Lung microvascular endothelial cell (primary cell): ENCODE results near the gene ABCB8. TPM values are rescaled to one million over a fixed set of nuclear protein-coding genes. Genes with fewer than 3 reads are reported as not detected.
A peak's percentile ranks its signal among the peaks of the same experiment; 100 is the strongest.

Experiments
- DNase-seq, 2 donors: peaks; one replicate each; pipeline versions ENCODE4 v3.0.0 to v3.0.0-alpha.2; 2010; ENCODE audit warnings: low read depth in 2 of 2
- total RNA-seq: library from RNA; depleted of rRNA; stranded (reverse); fragments of >200 nt; gene quantifications from 2 replicates; pipeline ENCODE4 v1.2.1, GENCODE V29; 2014

The ABCB8 gene
- total RNA-seq, 1 donor from 2014 or later = 10.3 TPM

DNA sequence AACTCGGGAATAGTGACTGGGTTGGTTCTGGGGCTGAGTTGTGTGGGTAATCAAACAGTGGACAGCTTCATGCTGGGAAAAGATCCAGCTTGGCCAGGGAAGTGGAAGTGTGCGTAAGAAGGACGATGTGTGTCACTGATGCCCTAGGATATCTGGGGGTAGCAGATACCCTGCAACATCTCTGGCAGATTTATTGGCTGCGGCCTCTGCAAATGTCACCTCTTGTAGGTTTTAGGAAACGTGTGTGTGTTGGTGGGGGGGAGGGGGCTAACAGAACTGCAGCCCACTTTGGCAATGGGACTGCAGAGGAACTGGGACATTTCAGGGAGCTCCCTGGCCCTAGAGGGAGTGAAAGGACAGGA lies 57.1 kb downstream of the ABCB8 start:
- peak; percentile 41 to 90 for DNase-seq

DNA sequence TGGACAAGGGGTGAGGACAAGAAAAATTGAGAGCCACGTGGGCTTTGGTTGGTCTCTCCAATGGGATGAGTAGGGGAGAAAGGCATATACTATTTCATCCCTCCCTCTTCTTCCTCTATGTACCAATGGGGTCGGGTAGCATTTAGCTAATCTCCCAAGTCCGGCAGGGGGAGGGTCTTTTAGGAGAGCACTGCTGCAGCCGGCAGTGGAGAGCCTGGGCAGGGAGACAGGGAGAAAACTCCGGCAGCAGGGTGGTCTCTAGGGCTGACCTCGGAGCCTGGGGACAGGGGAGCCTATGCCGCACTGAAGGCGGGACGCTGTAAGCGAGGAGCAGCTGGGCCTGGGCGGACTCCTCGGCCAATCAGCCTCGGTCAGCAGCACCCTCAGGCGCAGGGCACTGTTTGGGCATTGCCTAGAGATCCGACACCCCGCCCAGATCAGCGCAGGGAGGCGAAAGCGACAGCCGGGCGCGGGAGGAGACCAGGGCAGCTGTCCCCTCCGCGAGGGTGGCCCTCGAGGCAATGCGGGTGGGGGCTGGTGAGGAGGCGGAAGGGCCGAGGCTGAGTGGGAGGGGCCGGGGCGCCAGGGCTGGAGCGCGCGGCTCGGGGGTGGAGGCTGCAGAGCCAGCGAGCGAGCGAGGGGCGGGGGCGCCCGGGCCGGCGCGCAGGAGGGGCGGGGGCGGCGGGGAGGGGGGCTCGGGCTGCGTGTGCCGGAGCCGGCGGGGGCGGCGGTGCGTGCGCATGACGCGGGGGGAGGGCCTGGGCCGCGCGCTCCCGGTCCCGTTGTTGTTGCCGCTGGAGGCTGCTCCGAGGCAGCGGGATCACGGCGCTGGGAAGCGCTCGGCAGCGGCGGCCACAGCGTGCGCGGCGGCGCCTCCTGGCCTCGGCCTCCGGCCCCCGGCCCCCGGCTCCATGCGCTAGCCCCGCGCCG lies 57.7 kb downstream of the ABCB8 start, which contains the start of gene AGAP3:
AGAP3 (plus strand) TSS at position 785 of the 930 bp plus-strand sequence. CDS start 267 bp downstream, outside the sequence.
- peak; percentile 80 to 91 for DNase-seq

DNA sequence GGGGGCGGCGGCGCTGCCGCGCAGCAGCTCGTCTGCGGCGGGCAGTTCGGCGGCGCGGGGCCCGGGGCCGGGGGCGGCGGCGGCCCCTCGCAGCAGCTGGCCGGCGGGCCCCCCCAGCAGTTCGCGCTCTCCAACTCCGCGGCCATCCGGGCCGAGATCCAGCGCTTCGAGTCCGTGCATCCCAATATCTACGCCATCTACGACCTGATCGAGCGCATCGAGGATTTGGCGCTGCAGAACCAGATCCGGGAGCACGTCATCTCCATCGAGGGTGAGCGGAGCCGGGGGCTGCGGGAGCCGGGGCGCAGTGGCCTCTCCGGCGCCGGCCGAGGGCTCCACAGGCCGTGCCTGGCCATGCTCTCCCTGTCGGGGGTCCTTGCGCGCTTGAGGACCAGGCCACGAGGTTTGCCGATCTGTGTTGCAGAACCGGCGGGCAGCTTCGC lies 58.6 kb downstream of the ABCB8 start:
- peak; percentile 50 to 53 for DNase-seq

DNA sequence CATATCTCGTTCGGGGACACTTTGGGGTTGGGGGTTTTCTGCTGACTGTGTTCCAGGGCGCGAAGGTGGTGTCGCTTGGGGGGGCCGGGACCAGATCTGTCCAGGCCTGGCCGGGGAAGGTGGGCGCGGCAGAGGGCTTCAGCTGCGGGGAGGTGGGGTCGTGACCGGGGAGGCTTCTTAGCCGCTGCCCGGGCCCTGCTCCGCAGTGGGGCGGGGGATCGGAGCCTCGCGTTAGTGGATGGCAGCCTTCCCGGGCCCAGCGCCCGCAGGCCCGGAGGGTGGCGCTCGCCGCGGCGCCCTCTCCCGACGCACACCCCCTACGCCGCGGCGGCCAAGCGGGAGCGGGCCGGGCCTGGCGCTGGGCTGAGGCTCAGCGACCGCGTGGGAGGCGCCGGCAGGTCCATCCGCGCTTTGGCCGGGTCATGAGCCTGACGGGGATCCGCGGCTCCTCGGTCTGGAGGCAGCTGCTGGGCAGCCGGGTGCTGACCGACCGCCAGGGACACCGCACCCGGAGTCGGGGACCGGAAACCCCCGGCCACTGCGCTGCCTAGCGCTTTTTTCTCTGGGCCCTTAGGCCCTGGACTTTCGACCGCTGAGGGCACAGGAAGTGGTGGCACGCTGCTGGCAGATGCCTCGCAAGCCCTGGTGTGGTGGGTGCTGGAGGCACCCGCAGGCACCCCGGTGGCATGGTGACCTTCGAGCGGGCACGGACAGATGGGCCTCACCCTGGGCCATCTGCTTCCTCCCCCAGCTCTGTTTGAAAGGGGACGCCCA lies 59.2 kb downstream of the ABCB8 start:
- peak; percentile 63 to 67 for DNase-seq

DNA sequence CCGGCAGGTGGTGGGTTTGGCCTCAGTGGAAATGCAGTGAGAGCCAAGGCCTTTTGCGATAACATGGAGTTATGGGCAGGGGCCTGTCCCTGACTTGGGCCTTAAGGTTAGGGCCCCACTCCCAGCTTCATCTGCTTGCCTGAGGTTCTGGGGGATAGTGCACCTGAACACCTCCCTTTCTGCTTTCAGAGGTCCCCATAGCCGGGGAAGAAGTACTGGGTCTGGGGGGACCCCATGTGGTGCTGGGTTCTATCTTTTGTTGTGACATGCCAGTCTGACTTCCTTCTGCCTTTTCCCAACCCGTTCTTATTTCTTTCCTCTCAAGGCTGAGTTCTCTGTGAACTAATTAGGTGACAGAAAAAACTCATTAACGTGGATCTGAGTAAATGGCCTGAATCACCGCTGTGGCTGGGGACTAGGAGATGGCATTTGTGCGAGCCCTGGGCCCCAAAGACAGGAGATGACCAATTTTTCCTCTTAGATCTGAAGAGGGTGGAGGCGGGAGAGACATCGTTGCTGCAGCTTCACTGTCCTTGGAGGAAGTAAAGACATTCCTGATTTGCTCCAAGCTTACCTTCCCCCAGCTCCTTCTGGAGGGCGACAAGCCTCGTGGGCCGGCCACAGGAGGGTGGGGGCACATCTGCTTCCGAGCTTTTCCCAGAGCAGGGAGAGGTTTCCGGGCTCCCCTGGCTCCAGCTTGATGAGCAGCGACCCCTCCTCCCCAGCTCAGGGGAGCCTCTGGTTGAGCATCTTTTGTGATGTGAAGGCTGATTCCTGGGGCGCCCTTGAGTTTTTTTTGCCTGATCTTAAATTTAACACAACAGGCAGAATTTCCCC lies 60.0 kb downstream of the ABCB8 start:
- peak; percentile 42 to 56 for DNase-seq

DNA sequence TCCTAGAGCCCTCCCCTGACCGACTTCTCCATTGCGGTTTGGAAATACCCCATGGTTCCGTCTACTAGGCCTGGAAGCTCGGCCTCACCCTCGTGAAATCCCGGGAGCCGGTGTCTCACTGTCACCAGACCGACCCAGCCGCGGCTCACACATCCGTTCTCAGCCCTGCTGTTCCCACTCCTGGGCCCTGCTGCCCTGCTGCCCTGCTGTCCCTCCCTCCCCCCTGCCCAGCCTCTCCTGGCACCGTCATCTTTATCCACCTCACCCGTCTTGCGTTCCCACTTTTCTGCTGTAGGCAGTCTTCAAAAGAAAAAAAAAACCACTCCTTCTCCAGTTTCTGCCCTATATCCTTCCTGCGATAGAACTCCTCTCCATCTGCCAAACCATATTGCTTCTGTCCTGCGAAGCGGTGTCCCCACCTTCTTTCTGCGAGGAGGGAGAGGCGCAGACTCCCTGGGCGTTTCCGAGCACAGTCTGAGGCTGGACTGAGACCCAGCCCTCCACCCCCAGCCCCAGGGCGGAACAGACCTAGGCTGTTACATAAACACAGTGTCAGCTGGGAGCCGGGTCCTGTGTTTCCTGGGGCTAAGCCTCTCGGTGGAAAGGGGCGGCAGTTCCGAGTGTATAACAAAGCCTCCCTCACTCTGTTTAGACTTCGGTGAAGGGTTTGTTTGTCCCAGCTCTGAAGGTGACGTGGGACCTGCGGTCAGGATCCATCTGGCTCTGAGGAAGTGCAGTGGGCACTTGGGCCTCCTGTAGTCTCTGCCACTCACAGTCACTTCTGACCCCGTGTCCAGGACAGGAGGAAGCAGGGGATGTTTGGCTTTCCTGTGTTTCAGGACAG lies 60.8 kb downstream of the ABCB8 start:
- DNase-seq = peak; percentile 92 to 94

DNA sequence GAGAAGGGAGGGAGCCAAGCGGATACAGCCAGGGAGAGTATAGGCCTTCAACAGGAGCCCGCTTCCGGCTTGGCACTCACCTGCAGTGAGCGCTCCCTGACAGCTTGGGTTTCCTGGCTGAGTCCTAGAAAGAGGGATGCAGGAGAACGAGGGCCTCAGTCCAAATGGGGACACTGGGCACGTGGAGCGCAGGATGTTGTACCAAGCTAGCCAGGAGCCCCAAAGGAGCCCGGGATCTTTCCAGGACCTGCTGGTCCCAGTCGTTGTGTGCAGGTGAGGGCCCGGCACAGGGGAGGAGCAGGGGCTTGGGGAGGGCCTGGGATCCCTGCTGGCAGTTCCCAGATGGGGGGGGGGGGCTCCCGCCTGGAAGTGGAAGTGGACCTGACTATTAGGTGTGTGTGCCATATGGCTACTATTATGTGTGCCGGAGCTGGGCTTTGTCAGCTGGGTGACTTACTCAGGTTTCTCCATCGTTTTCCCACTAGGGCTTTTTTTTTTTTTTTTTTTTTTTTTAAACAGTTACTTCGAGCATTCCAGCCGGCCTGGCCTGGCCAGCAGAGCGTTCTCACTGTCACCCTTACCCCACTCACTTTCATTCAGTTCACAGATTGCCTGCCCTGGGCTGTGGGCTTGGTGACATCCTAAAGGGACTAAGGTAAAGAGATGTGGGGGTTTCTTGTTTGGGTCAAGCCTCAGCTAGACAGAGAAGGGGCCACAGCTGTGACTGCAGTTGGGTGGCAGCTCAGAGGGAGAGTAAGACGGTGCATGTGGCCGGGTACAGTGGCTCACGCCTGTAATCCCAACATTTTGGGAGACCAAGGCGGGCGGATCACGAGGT lies 61.9 kb downstream of the ABCB8 start:
- peak; percentile 35 to 60 for DNase-seq

DNA sequence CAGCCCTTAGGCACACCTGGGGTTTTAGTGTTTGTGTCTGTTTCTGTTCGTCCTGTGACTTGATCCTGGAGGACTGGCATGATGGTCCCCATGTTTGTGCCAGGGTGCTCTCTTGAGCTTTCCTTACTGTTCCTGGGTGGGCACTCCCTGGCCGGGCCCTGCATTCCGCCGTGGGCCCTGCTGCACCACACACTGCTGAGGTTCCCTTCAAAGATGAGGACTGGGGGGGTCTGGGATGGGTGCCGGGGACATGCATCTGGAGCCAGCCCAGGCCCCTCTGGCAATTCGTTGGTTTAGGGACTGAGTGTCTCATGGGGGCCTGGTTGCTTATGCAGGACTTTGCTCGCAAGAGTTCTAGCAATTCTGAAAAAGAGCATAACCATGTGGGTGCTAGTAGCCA lies 62.8 kb downstream of the ABCB8 start:
- no peak for DNase-seq

DNA sequence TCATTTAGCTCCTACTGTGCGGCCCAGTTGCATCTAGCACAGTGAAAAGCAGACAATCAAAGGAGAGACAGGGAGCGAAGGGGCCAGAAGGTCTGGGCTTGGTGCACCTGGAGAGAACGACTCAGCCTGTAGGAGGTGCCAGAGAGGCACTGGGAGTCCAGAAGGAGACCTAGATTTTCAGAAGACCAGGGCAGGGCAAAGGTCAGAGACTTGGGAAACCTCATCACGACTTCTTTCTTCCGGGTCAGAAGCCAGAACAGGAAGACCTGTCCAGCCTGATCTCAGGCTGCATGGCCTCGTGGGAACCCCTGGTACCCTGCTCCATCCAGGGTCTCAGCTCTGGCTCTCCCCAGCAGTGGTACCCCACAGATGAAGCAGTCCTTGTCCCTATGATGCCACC lies 63.2 kb downstream of the ABCB8 start:
- peak in 1 of 2 donors; percentile 42 for DNase-seq

DNA sequence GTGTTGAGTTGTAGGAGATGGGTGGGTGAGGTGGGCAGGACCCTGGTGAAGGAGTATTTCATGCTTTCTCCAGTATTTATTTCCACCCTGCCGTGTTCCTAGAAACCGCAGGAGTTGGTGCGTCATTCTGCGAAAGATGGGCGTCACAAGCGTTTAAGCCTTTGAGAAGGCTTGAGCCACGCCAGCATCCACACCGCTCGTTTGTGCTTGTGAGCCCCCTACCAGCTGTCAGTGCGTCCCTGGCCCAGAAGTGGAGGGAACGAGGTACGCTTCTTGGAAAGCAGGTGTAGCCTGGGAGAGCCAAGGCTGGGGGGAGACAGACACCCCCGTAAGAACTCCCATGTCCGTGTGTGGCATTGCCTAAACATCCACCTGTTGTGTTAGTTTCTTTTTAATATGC lies 63.7 kb downstream of the ABCB8 start:
- DNase-seq = no peak

DNA sequence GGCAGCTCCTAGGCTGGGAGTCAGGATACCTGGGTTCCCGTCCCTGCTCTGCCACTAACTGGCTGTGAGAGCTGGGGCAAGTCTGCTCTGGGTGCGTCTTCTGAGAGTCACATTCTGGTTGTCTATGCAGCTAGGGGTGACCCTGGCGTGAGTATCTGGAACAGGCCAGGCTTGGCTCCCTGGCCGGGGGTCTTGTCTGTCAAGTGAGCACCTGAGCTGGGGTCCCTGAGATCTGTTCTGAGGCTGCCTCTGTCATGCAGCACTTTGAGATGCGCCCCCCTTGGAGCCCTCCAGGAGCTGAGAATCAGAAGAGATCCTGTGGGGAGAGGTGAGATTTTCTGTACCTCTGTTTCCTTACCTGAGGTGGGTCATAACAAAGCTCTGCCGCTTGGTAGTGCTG lies 65.5 kb downstream of the ABCB8 start:
- DNase-seq = no peak

DNA sequence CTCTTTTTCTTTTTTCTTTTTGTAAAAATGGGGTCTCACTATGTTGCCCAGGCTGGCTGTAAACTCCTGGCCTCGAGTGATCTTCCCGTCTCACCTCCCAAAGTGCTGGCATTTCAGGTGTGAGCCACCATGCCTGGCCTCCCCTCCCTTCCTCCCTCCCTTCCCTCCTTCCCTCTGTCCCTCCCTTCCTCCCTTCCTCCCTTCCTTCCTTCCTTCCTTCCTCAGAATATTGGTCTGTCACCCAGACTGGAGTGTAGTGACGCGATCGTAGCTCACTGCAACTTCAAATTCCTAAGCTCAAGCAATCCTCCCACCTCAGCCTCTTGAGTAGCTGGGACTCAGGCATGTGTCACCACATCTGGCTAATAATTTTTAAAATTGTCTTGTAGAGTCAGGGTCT lies 66.4 kb downstream of the ABCB8 start:
- peak in 1 of 2 donors; percentile 29 for DNase-seq

DNA sequence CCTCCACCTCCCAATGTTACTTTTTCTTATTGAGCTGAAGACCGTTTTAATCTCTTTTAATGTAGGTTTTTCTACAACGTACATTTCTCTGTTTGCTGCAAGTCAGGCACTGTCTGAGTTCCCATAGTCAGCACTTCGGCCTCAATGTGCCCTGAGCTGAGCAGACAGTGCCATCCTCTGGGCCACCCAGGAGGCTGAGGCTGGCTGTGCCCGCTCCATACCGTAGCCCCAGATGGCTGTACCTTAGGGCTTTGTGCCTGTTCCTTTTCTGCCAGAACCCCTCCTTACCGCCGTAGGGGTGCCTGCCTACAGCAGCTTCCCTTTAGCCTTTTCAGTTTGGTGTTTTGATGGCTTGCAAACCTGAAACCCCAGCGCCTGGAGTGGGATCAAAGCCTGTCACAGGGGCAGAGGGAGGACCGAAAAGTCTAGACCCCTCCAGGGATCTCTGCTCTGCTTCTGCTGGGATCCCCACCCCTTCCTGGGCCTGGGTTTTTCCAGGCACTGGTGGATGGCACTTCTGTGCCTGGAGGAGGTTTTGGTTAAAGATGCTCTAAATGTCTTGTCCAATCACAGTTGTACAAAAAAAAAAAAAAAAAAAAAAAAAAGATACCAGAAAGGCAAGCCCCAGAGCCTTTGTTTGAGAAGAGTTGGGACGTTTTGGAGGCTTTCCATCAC lies 67.0 kb downstream of the ABCB8 start:
- DNase-seq = peak in 1 of 2 donors; percentile 38

DNA sequence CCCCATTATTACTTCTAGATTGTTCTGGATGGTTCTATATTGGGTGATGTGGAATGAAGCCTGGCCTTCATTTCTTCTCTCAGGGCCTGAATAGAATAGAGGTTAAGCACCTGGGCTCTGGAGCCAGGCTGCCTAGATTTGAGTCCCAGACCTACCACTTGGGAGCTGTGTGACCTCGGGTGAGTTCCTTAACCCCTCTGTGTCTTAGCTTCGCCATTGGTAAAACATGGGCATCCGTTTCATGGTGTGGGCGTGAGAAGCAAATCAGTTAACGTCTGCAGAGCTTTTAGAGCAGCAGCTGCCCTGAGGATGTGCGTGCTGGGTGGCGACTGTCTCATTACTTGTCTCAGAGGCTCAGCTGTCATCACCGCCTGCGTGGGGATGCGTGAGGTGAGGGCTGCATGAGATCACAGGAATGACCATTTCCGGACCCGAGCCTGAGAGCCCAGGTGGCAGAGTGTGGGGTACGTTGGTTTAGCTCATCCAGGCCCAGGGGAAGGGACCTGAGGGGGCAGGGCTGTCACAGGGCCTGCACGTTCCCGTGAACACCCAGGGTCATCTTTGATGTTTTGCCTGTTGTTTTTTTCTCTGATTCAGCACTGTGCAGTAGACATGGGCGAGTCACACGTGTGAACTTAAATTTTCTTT lies 67.7 kb downstream of the ABCB8 start:
- DNase-seq = peak in 1 of 2 donors; percentile 57
